RWPE1 (cell line): Measurements from ENCODE around the gene VGLL2.

ENCODE experiments used
- CTCF ChIA-PET: fragments of 350-600 bp; sonication (Branson Sonifier 250); formaldehyde crosslinking; extraction: SDS; loops from one replicate; lab custom pipeline; 2021; lab: Yijun Ruan, JAX
- POLR2A ChIA-PET: fragments of 400-600 bp; formaldehyde crosslinking; extraction: SDS; loops from one replicate; lab custom pipeline; 2020; ENCODE audit warnings: antibody characterized with exemption; ENCODE audit not compliant: low non-redundant PET; lab: Yijun Ruan, JAX
- DNase-seq: peaks from one replicate; pipeline ENCODE4 v3.0.0; 2012; ENCODE audit warnings: low spot score
- H3K27ac ChIP-seq: fragments of 450-650 bp; 2 replicates; pipeline ENCODE4 v1.5.1; 2017
- TF ChIP-seq, protein P1 (sequence below): fragments of 450-650 bp; conservative IDR thresholded peaks from 2 replicates; pipeline ENCODE4 v1.5.1; 2017; ENCODE audit warnings: low read depth, mild to moderate bottlenecking

The VGLL2 gene

DNA sequence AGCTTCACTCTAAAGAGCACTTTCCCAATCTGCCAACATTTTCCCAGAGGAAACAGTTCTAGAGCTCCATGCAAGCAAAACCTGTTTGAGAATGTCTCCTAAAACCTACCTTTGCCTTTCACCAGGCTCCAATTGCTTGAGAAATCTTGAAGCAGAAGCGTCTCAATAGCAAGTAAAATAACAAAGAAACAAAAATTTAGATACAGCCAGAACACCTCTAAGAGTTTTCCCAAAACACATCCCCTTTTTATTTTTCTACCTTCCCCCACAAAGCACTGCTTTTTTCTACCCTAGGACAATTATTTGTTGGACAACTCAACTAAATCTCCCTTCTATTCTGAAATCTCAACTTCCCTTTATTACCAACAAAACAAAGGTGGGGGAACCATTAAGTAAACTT, 3.6 kb downstream of the VGLL2 start:
- CTCF ChIA-PET = interaction anchor here (0.6 kb wide), 1 partner anchor 341 kb away, joined by 4 read pairs; no protein-coding TSS in a partner anchor
- no peak for DNase-seq
- TF ChIP-seq, protein P1, sequence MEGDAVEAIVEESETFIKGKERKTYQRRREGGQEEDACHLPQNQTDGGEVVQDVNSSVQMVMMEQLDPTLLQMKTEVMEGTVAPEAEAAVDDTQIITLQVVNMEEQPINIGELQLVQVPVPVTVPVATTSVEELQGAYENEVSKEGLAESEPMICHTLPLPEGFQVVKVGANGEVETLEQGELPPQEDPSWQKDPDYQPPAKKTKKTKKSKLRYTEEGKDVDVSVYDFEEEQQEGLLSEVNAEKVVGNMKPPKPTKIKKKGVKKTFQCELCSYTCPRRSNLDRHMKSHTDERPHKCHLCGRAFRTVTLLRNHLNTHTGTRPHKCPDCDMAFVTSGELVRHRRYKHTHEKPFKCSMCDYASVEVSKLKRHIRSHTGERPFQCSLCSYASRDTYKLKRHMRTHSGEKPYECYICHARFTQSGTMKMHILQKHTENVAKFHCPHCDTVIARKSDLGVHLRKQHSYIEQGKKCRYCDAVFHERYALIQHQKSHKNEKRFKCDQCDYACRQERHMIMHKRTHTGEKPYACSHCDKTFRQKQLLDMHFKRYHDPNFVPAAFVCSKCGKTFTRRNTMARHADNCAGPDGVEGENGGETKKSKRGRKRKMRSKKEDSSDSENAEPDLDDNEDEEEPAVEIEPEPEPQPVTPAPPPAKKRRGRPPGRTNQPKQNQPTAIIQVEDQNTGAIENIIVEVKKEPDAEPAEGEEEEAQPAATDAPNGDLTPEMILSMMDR = no peak
- no peak overlapping the region for H3K27ac ChIP-seq
- POLR2A ChIA-PET = no interaction called here

DNA sequence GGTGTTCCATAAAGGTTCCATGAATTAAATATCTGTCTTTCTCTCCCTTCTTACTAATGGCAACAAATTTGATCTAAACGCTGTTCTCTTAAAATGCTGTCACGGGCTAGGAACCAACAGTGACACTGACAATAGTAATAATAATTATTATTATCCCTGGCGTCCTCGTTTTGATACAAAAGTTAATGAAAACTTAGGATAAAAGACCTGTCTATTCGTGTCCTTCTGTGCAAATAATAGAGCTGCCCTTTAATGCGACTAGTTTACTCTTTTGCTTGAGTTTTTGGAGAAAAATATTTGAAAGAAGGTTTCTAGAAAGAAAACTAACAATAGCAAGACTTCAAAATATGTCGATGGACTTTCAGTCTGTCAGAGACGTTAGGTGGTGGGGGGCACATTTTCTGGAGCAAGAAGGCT, 4.3 kb downstream of the VGLL2 start:
- TF ChIP-seq, protein P1 = no peak
- DNase-seq = no peak
- no peak overlapping the region for H3K27ac ChIP-seq
- ChIA-PET CTCF (interaction anchor here (1.1 kb wide), 1 partner anchor 12 kb away, joined by 3 read pairs; no protein-coding TSS in a partner anchor), POLR2A (no interaction called here)

DNA sequence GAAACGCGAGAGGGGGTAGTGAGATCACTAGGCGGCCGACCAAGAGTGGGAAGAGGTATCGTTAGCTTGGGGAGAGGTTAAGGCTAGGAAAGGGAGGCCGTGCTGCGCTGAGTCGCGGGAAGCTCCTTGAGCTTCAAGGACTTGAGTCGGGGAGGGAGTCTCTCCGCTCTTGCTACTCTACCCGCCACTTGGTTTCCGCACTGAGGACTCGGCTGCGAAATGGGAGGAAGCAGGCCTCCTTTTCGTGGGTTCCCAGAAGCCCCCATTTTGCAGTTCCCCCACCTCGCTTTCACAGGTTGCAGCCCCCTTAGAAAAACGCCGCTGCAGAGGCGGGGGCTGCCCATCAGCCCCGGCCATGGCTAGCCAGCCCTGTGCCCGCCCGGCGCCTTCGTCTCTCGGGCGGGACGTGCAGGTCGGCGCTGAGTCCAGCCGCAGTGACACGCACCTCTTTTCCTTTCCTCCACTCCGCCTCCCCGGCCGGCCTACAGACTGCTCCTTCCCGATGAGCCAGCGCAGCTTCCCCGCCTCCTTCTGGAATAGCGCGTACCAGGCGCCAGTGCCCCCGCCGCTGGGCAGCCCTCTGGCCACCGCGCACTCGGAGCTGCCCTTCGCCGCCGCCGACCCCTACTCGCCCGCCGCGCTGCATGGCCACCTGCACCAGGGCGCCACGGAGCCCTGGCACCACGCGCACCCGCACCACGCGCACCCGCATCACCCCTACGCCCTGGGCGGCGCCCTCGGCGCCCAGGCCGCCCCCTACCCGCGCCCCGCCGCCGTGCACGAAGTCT, 4.9 kb downstream of the VGLL2 start:
- ChIA-PET POLR2A (no interaction called here), CTCF (interaction anchor here (0.9 to 1.1 kb wide), 2 partner anchors 10 to 13 kb away, joined by 3 read pairs; no protein-coding TSS in a partner anchor)
- no peak overlapping the region for H3K27ac ChIP-seq
- DNase-seq = no peak
- TF ChIP-seq, protein P1 = no peak

DNA sequence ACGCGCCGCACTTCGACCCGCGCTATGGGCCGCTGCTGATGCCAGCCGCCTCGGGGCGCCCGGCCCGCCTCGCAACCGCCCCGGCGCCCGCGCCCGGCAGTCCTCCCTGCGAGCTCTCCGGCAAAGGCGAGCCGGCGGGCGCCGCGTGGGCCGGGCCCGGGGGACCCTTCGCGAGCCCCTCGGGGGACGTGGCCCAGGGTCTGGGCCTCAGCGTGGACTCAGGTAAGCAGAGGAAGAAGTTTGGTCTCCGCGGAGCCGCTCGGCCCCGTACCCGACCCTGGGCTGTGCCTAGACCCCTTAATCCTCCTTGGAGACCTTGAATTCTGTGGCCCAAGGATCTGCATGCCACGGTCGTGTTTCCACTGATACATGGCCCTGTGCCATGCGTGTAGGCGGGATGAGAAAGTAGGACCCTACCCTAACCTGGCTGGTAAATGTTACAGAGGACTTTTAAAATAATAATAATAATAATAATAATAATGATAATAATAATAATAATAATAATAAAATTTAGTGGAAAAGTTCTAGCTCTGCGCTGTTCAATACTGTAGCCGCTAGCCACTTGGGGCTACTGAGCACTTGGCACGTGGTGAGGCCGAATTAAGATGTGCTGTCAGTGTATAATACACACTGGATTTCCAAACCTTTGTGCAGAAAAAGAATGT, 5.6 kb downstream of the VGLL2 start:
- no peak for DNase-seq
- TF ChIP-seq, protein P1 = no peak
- POLR2A ChIA-PET = no interaction called here
- CTCF ChIA-PET = interaction anchor here (0.9 kb wide), 1 partner anchor 10 kb away, joined by 3 read pairs; no protein-coding TSS in a partner anchor
- no peak overlapping the region for H3K27ac ChIP-seq

DNA sequence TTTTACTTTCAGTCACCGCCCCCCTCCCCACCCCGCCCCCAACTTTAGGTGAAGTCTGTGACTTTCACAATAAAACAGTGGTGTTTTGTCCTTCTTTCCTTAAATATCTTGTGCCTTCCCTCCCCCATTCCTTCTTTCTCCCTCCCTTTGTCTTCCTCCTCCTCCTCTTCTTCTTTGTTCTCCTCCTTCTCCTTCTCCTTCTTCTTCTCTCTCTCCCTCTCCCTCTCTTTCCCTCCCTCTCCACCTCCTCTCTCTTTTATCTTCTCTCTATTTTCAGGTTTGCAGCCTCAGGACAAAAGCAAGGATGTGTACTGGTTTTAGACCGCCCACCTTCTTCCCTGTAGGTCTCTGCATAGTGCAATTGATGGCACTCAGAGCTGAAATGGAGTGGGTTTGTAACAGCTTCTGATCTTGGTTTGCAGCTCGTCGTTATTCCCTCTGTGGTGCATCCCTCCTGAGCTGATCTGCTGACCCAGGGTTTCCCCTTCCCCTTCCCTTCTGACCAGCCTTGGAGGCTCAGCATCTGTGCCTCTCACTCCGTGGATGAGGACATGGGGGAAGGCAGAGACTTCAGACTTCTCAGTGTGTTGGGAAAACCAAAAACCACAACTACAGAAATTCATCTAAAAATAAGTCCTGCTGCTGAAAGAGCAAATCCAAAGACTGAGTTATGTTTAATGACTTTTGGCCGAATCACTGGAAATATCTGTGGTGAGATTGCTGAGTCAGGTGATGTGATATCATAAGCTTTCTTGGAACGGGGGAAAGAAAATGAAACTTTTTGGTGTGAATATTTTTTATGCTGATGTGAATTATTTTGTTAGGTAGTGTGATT, 6.9 kb downstream of the VGLL2 start:
- TF ChIP-seq, protein P1 = no peak
- CTCF ChIA-PET = interaction anchor here (0.6 kb wide), 1 partner anchor 38 kb away, joined by 4 read pairs; no protein-coding TSS in a partner anchor
- POLR2A ChIA-PET = no interaction called here
- DNase-seq = no peak
- no peak overlapping the region for H3K27ac ChIP-seq

DNA sequence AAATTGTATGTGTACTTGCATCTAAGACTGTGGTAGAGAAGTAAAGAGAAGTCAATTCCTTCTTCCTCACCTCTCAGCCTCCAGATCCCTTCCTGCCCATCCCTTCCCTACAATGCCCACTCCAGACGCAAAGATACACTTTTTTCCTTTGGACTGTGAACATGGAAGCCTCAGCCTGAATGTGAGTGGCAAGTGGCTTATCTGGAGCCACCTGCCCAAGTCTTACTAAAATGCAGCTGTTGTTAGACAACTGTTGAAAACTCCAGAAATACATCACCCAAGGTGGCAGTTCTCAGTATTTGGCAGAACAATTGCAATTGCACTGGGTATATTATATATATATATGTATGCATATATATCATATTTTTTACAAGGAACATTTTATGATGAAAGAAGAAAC, 7.5 kb downstream of the VGLL2 start:
- CTCF ChIA-PET = interaction anchor here (0.6 kb wide), 1 partner anchor 37 kb away, joined by 4 read pairs; no protein-coding TSS in a partner anchor
- TF ChIP-seq, protein P1 = no peak
- POLR2A ChIA-PET = no interaction called here

More for the DNA sequence above, 7.5 kb downstream of the VGLL2 start:
- no peak for DNase-seq
- H3K27ac ChIP-seq = no peak overlapping the region
